Activated CD8-positive, alpha-beta T cell treated with anti-CD3 and anti-CD28 coated beads, Interleukin-2, amount 10 ng/mL, durations not matched to agents 7 days and 5 days (primary cell): ENCODE measurements around the gene SLC36A1. TPM values are rescaled to one million over a fixed set of nuclear protein-coding genes. Genes with fewer than 3 reads are reported as not detected.

Experiments
- ATAC-seq: fragments of 150-1000 bp; cut with Tn5 transposase; one replicate; pipeline ENCODE4 v1.10.0; 2021; ENCODE audit warnings: moderate library complexity
- CTCF ChIA-PET: fragments of 350-600 bp; sonication (Branson Sonifier 250); formaldehyde crosslinking; loops from one replicate; lab custom pipeline; 2021; ENCODE audit warnings: antibody characterized with exemption; lab: Charles Lee
- POLR2A ChIA-PET: fragments of 350-600 bp; sonication (Branson Sonifier 250); formaldehyde crosslinking; loops from one replicate; lab custom pipeline; 2021; ENCODE audit warnings: antibody characterized with exemption; lab: Charles Lee
- DNase-seq: peaks from one replicate; pipeline ENCODE4 v3.0.0-alpha.2; 2020
- H3K27ac Mint-ChIP-seq: one replicate; pipeline ENCODE4 v1.8.0; 2021; ENCODE audit warnings: mild to moderate bottlenecking, mixed read lengths
- H3K27me3 Mint-ChIP-seq: one replicate; pipeline ENCODE4 v1.8.0; 2021; ENCODE audit warnings: low read depth, mixed read lengths
- H3K36me3 Mint-ChIP-seq: one replicate; pipeline ENCODE4 v1.8.0; 2021; ENCODE audit warnings: low read depth, mixed read lengths
- H3K4me1 Mint-ChIP-seq: one replicate; pipeline ENCODE4 v1.8.0; 2021; ENCODE audit warnings: low read depth, mixed read lengths
- H3K4me3 Mint-ChIP-seq: one replicate; pipeline ENCODE4 v1.8.0; 2021; ENCODE audit warnings: mild to moderate bottlenecking, mixed read lengths
- H3K9me3 Mint-ChIP-seq: one replicate; pipeline ENCODE4 v1.8.0; 2022; ENCODE audit warnings: mixed read lengths; ENCODE audit not compliant: insufficient read depth
- total RNA-seq, 2 experiments: library from RNA; stranded (reverse); gene quantifications; one replicate each; pipeline ENCODE4 v1.2.3, GENCODE V29; 2021

The SLC36A1 gene
- total RNA-seq, 2 experiments from 2014 or later = 6.6 to 7.7 TPM

GRCh38 chr5:151517122-151517920 is 69.9 kb downstream of the SLC36A1 start:
- CTCF ChIA-PET = no interaction called here
- no peak for ATAC-seq

DNA sequence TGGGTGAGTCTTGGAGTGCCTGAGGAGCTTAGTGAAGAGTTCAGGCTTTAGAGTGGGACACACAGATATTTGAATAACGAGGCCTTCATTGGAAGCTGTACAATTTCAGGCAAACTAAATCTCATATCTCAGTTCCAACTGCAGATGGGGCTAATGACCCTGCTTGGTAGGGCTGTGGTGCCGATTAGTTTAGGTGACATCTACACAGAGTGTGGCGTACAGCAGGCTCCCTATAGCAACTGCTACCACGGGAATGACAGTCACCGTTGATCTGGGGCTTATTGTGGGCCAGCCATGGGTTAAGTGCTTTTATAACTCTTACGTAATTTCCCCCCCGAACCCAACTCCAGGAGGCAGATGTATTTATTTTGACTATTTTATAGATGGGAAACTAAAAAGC is 72.9 kb downstream of the SLC36A1 start:
- no peak for DNase-seq
- ChIA-PET CTCF (interaction anchor here (1.0 to 2.0 kb wide), 3 partner anchors 73 to 132 kb away, joined by 3 to 14 read pairs (median 3); partner anchors contain the start of gene SLC36A1), POLR2A (no interaction called here)
- no peaks in the 10 kb centered on the region for H3K4me1 Mint-ChIP-seq
- H3K4me3 Mint-ChIP-seq = no peak overlapping the region
- H3K27me3 Mint-ChIP-seq = no peaks in the 10 kb centered on the region
- H3K27ac Mint-ChIP-seq = no peak overlapping the region
- no peak for ATAC-seq
- no peaks in the 10 kb centered on the region for H3K36me3 Mint-ChIP-seq
- no peaks in the 10 kb centered on the region for H3K9me3 Mint-ChIP-seq

More at GRCh38 chr5:151517122-151517920, 69.9 kb downstream of the SLC36A1 start:
- DNase-seq = no peak
- POLR2A ChIA-PET = no interaction called here
- no peaks in the 10 kb centered on the region for H3K4me1 Mint-ChIP-seq
- no peaks in the 10 kb centered on the region for H3K9me3 Mint-ChIP-seq
- no peak overlapping the region for H3K27ac Mint-ChIP-seq
- no peaks in the 10 kb centered on the region for H3K27me3 Mint-ChIP-seq
- H3K4me3 Mint-ChIP-seq = no peak overlapping the region
- no peaks in the 10 kb centered on the region for H3K36me3 Mint-ChIP-seq

- no peaks in the 10 kb centered on the region for H3K36me3 Mint-ChIP-seq
- DNase-seq = no peak
- CTCF ChIA-PET = interaction anchor here (1.6 to 2.4 kb wide), 4 partner anchors 24 to 130 kb away, joined by 4 to 25 read pairs (median 7); no protein-coding TSS in a partner anchor
Measured at GRCh38 chr5:151522226-151522625, 74.8 kb downstream of the SLC36A1 start.

DNA sequence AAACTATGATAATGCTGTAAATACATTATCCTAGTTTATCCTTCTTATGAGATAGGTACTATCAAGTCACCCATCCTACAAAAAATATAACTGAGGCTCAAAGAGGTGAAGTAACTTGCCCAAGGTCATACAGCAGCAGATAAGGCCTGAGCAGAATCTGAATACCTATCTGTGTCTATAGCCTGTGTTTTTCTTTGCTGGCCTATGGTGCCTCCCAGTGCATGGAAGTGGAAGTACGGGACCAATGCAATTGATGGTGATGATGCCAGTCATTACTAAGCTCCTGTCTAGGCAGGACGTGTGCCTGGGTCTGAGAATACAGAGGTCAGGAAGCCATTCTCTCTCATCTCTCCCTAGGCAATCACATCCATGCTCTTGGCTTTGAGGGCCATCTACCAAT is 75.9 kb downstream of the SLC36A1 start:
- no peak overlapping the region for H3K27ac Mint-ChIP-seq
- no peaks in the 10 kb centered on the region for H3K9me3 Mint-ChIP-seq
- no peaks in the 10 kb centered on the region for H3K4me1 Mint-ChIP-seq
- no peak overlapping the region for H3K4me3 Mint-ChIP-seq
- no peaks in the 10 kb centered on the region for H3K36me3 Mint-ChIP-seq
- DNase-seq (peak; percentile 55), ATAC-seq (peak; percentile 88)
- POLR2A ChIA-PET = no interaction called here
- CTCF ChIA-PET = interaction anchor here (0.6 to 2.4 kb wide), 22 partner anchors 10 to 382 kb away, joined by 3 to 32 read pairs (median 4); partner anchors contain the start of genes G3BP1 and SLC36A1
- no peaks in the 10 kb centered on the region for H3K27me3 Mint-ChIP-seq

More at GRCh38 chr5:151522226-151522625, 74.8 kb downstream of the SLC36A1 start:
- POLR2A ChIA-PET = no interaction called here
- ATAC-seq = no peak
- Mint-ChIP-seq H3K4me3 (no peak overlapping the region), H3K27me3 (no peaks in the 10 kb centered on the region), H3K9me3 (no peaks in the 10 kb centered on the region), H3K27ac (no peak overlapping the region), H3K4me1 (no peaks in the 10 kb centered on the region)

DNA sequence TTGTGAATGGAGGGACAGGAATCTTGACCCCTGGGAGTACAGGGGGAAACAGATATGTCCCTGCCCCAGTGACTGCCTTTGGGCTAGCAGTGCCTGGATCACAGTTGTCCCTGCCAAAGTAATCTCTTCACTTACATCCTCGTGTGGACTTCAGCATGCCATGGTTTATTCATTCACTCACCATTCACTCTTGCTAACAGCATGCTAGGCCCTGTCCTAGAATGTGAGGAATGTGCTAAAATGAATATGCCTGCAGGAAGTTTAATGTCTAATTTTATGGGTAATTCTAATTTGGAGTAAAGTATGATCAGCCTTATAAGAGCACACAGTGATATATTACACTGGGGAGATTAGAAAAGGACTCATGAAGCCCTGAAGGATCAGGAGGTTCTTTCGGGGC is 80.8 kb downstream of the SLC36A1 start:
- Mint-ChIP-seq H3K36me3 (no peaks in the 10 kb centered on the region), H3K4me3 (no peak overlapping the region), H3K27me3 (peaks cover 4% of the 10 kb centered on the region), H3K9me3 (no peaks in the 10 kb centered on the region), H3K27ac (no peak overlapping the region), H3K4me1 (no peaks in the 10 kb centered on the region)
- POLR2A ChIA-PET = no interaction called here
- DNase-seq (no peak), ATAC-seq (no peak)
- CTCF ChIA-PET = no interaction called here

DNA sequence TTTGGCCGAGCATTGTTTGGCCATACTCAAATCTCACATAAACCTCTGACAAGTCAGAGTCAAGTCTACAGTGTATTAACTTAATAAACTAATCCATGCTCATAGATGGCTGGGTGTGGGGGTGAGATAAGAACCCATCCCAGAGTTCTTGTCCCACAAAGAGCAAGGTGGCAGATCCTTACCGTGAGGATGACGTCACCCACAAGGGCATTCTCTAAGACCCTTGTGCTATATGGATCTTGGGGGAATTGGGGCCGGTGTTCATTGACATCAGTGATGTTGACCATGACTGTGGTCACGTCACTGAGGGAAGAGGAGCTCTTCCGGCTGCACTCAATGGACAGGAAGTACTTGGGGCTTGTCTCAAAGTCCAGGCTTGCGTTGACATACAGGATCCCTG is 81.6 kb downstream of the SLC36A1 start:
- H3K36me3 Mint-ChIP-seq = no peaks in the 10 kb centered on the region
- no peak overlapping the region for H3K27ac Mint-ChIP-seq
- no peak for DNase-seq
- POLR2A ChIA-PET = no interaction called here
- ATAC-seq = no peak
- CTCF ChIA-PET = no interaction called here
- no peak overlapping the region for H3K4me3 Mint-ChIP-seq
- no peaks in the 10 kb centered on the region for H3K9me3 Mint-ChIP-seq
- peaks cover 4% of the 10 kb centered on the region for H3K27me3 Mint-ChIP-seq
- no peaks in the 10 kb centered on the region for H3K4me1 Mint-ChIP-seq

- Mint-ChIP-seq H3K27me3 (peaks cover 7% of the 10 kb centered on the region), H3K27ac (no peak overlapping the region), H3K4me1 (peaks cover 4% of the 10 kb centered on the region), H3K36me3 (no peaks in the 10 kb centered on the region), H3K4me3 (no peak overlapping the region), H3K9me3 (no peaks in the 10 kb centered on the region)
- CTCF ChIA-PET = interaction anchor here (1.6 kb wide), 1 partner anchor 120 kb away, joined by 4 read pairs; no protein-coding TSS in a partner anchor
- ATAC-seq (no peak), DNase-seq (no peak)
- POLR2A ChIA-PET = no interaction called here
Measured at GRCh38 chr5:151531581-151531980, 84.2 kb downstream of the SLC36A1 start.

DNA sequence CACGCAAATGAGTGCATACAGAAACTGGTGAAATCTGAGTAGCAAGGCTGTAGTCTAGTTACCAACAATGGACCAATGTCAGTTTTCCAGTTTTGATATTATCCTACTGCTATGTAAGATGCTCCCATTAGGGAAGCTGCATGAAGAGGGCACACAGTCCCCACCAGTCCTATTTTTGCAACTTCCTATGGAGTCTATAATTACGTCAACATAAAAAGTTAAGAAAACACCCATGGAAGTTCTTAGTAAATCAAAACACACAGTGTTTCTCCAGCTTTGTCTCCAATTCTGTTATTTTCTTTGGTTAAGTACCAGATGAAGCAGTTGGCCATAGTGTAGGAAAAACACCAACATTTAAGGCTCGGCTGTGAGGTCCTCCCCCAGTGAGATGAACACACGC is 85.0 kb downstream of the SLC36A1 start:
- peaks cover 7% of the 10 kb centered on the region for H3K27me3 Mint-ChIP-seq
- POLR2A ChIA-PET = interaction anchor here (0.6 kb wide), 1 partner anchor 363 kb away, joined by 5 read pairs; no protein-coding TSS in a partner anchor
- ATAC-seq (no peak), DNase-seq (no peak)
- H3K36me3 Mint-ChIP-seq = no peaks in the 10 kb centered on the region
- no peak overlapping the region for H3K4me3 Mint-ChIP-seq
- CTCF ChIA-PET = interaction anchor here (1.6 kb wide), 1 partner anchor 120 kb away, joined by 4 read pairs; no protein-coding TSS in a partner anchor
- H3K4me1 Mint-ChIP-seq = peaks cover 4% of the 10 kb centered on the region
- no peak overlapping the region for H3K27ac Mint-ChIP-seq
- H3K9me3 Mint-ChIP-seq = no peaks in the 10 kb centered on the region

DNA sequence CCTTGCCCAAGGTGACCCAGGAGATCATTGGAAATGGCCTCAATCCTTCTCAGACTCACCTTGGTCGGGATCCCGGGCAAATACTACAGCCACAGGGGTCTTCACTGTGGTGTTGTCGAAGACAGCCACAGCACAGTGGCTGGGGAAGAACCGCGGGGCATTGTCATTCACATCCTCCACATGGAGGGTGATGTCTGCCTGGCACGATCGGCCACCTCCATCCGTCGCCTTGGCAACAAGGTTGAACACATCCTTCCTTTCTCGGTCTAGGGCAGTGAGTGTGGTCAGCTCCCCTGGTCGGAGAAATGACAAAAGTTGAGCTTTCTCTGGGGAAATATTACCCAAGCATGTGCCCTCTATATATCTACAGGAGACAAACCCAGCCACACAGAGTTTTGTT is 86.9 kb downstream of the SLC36A1 start:
- peaks cover 4% of the 10 kb centered on the region for H3K4me1 Mint-ChIP-seq
- no peak overlapping the region for H3K27ac Mint-ChIP-seq
- POLR2A ChIA-PET = no interaction called here
- DNase-seq (peak; percentile 32), ATAC-seq (peak; percentile 48)
- peaks cover 11% of the 10 kb centered on the region for H3K27me3 Mint-ChIP-seq
- CTCF ChIA-PET = no interaction called here
- H3K9me3 Mint-ChIP-seq = no peaks in the 10 kb centered on the region
- no peak overlapping the region for H3K4me3 Mint-ChIP-seq
- no peaks in the 10 kb centered on the region for H3K36me3 Mint-ChIP-seq

GRCh38 chr5:151537044-151537443 is 89.6 kb downstream of the SLC36A1 start:
- Mint-ChIP-seq H3K36me3 (no peaks in the 10 kb centered on the region), H3K9me3 (no peaks in the 10 kb centered on the region), H3K4me1 (peaks cover 4% of the 10 kb centered on the region), H3K27ac (no peak overlapping the region), H3K4me3 (no peak overlapping the region), H3K27me3 (peaks cover 14% of the 10 kb centered on the region)
- ATAC-seq (no peak), DNase-seq (no peak)
- ChIA-PET POLR2A (no interaction called here), CTCF (no interaction called here)

GRCh38 chr5:151541571-151541970 is 94.2 kb downstream of the SLC36A1 start:
- Mint-ChIP-seq H3K27ac (no peak overlapping the region), H3K36me3 (no peaks in the 10 kb centered on the region), H3K9me3 (no peaks in the 10 kb centered on the region), H3K4me1 (no peaks in the 10 kb centered on the region), H3K27me3 (peaks cover 8% of the 10 kb centered on the region), H3K4me3 (no peak overlapping the region)
- DNase-seq = no peak
- ATAC-seq = no peak
- ChIA-PET POLR2A (no interaction called here), CTCF (no interaction called here)
